SK-N-MC (cell line): ENCODE measurements around the gene RBMS3.

Experiments
- EZH2 ChIP-seq: fragments of 200-600 bp; sonication (generic); IDR thresholded peaks from one replicate; pipeline ENCODE4 v1.6.1; 2017; ENCODE audit warnings: antibody characterized with exemption
- POLR2AphosphoS5 ChIP-seq: IDR thresholded peaks from 2 replicates; pipeline ENCODE4 v1.6.1; 2012; ENCODE audit warnings: mild to moderate bottlenecking, low read depth, low read length, borderline replicate concordance

DNA sequence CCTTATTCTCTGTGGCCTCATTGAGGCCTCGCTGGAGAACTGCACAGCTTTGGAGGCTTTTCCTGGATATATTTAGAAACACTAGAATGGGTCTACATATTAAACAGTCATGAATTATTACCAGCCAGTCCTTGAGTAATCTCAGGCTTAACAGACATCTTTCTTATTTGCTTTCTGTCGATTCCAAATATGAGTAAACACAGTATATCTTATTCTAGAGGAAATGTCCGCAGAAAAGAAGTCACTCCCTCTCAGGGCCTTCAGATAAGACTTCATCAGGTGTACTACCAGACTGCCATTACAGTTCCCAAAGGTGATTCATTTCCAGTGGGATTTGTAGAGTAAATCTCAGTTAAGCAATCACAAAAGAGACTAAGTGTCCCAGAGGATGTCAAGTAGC, 310.7 kb downstream of the RBMS3 start:
- TF ChIP-seq EZH2 (no peak), POLR2AphosphoS5 (no peak)
